ENCODE results near the gene MXI1.

The MXI1 gene

GRCh38 chr10:110209454-110209925 is 2.1 kb downstream of the MXI1 start:
- peak; percentile 55 for DNase-seq (ENCODE audit: low read depth)
- H3K4me3 ChIP-seq (ENCODE audit: control insufficient read depth, low read depth, low read length) = peak overlapping the region; percentile 67
- TF ChIP-seq CTCF (conservative IDR thresholded peaks at IDR 0.05; ENCODE audit: control insufficient read depth, insufficient read depth, low read depth, low read length) = no peak

- no peak for TF ChIP-seq CTCF (conservative IDR thresholded peaks at IDR 0.05; ENCODE audit: control insufficient read depth, insufficient read depth, low read depth, low read length)
- DNase-seq (ENCODE audit: low read depth) = peak; percentile 14
Observed at GRCh38 chr10:110209926-110210673, 2.7 kb downstream of the MXI1 start.

GRCh38 chr10:110210674-110211464 is 3.5 kb downstream of the MXI1 start:
- TF ChIP-seq CTCF (conservative IDR thresholded peaks at IDR 0.05; ENCODE audit: control insufficient read depth, insufficient read depth, low read depth, low read length) = no peak
- DNase-seq (ENCODE audit: low read depth) = peak; percentile 98
- peak overlapping the region; percentile 74 for H3K4me3 ChIP-seq (ENCODE audit: control insufficient read depth, low read depth, low read length)

More at GRCh38 chr10:110209926-110210673, 2.7 kb downstream of the MXI1 start:
- H3K4me3 ChIP-seq (ENCODE audit: control insufficient read depth, low read depth, low read length) = peak overlapping the region; percentile 74

- DNase-seq (ENCODE audit: low read depth) = no peak
- TF ChIP-seq CTCF (conservative IDR thresholded peaks at IDR 0.05; ENCODE audit: control insufficient read depth, insufficient read depth, low read depth, low read length) = no peak
- peak overlapping the region; percentile 74 for H3K4me3 ChIP-seq (ENCODE audit: control insufficient read depth, low read depth, low read length)
Observed at GRCh38 chr10:110211465-110211843, 4.0 kb downstream of the MXI1 start.

- DNase-seq (ENCODE audit: low read depth) = no peak
- no peak overlapping the region for H3K4me3 ChIP-seq (ENCODE audit: control insufficient read depth, low read depth, low read length)
- TF ChIP-seq CTCF (conservative IDR thresholded peaks at IDR 0.05; ENCODE audit: control insufficient read depth, insufficient read depth, low read depth, low read length) = no peak
Observed at GRCh38 chr10:110212119-110213006, 5.0 kb downstream of the MXI1 start.

GRCh38 chr10:110214371-110214826 is 7.0 kb downstream of the MXI1 start:
- DNase-seq (ENCODE audit: low read depth) = no peak
- H3K4me3 ChIP-seq (ENCODE audit: control insufficient read depth, low read depth, low read length) = no peak overlapping the region
- no peak for TF ChIP-seq CTCF (conservative IDR thresholded peaks at IDR 0.05; ENCODE audit: control insufficient read depth, insufficient read depth, low read depth, low read length)
